RWPE2 (cell line): ENCODE results near the gene LTA.
"Not testable (repeated sequence)": the region's sequence is repeated elsewhere in the genome, so short reads cannot be mapped to it uniquely, and the experiment has no call there.

ENCODE experiments used
- ATAC-seq: fragments of 200-7000 bp; cut with Tn5 transposase; 3 replicates; pipeline ENCODE4 v1.9.1; 2021; ENCODE audit warnings: low read depth
- DNase-seq: peaks from one replicate; pipeline ENCODE4 v3.0.0-alpha.2; 2020; ENCODE audit warnings: low spot score
- H3K27ac ChIP-seq: fragments of 450-650 bp; 2 replicates; pipeline ENCODE4 v1.5.1; 2017; ENCODE audit warnings: mild to moderate bottlenecking; ENCODE audit not compliant: poor library complexity, severe bottlenecking
- H3K27me3 ChIP-seq: fragments of 250-450 bp; sonication (Bioruptor Pico); 2 replicates; pipeline ENCODE4 v1.5.1; 2021; ENCODE audit warnings: mild to moderate bottlenecking, moderate library complexity; ENCODE audit not compliant: insufficient read depth, poor library complexity, severe bottlenecking
- H3K36me3 ChIP-seq: fragments of 250-450 bp; sonication (Bioruptor Pico); 2 replicates; pipeline ENCODE4 v1.5.1; 2020; ENCODE audit warnings: low read depth, mild to moderate bottlenecking, moderate library complexity
- H3K4me1 ChIP-seq: fragments of 250-450 bp; sonication (Bioruptor Pico); 2 replicates; pipeline ENCODE4 v1.5.1; 2021; ENCODE audit warnings: mild to moderate bottlenecking, moderate library complexity; ENCODE audit not compliant: insufficient read depth, poor library complexity, severe bottlenecking
- H3K4me3 ChIP-seq: fragments of 250-450 bp; sonication (Bioruptor Pico); 2 replicates; pipeline ENCODE4 v1.5.1; 2021; ENCODE audit warnings: mild to moderate bottlenecking, moderate library complexity; ENCODE audit not compliant: severe bottlenecking
- H3K9me3 ChIP-seq: fragments of 250-450 bp; sonication (Bioruptor Pico); 2 replicates; pipeline ENCODE4 v1.5.1; 2021; ENCODE audit warnings: mild to moderate bottlenecking, moderate library complexity; ENCODE audit not compliant: severe bottlenecking
- CTCF ChIP-seq: fragments of 450-650 bp; IDR thresholded peaks from one replicate; pipeline ENCODE4 v1.5.1; 2017; ENCODE audit warnings: mild to moderate bottlenecking, moderate library complexity; ENCODE audit not compliant: poor library complexity, severe bottlenecking

The LTA gene

GRCh38 chr6:31548544-31548873, 23.6 kb upstream of the LTA start:
- peaks cover 51% of the 10 kb centered on the region for H3K36me3 ChIP-seq
- peak overlapping the region; percentile 43 for H3K4me3 ChIP-seq
- H3K9me3 ChIP-seq: no peaks in the 10 kb centered on the region
- H3K27ac ChIP-seq: peak overlapping the region; percentile 58
- ATAC-seq (no peak), DNase-seq (no peak)
- peaks cover 7% of the 10 kb centered on the region for H3K4me1 ChIP-seq
- TF ChIP-seq CTCF: no peak
- no peaks in the 10 kb centered on the region for H3K27me3 ChIP-seq

GRCh38 chr6:31551371-31551770, 20.7 kb upstream of the LTA start:
- H3K9me3 ChIP-seq, DNase-seq, H3K27me3 ChIP-seq, ATAC-seq, H3K4me1 ChIP-seq, H3K27ac ChIP-seq, H3K4me3 ChIP-seq: not testable (repeated sequence)
- TF ChIP-seq CTCF: peak; percentile 32
- H3K36me3 ChIP-seq: peaks cover 74% of the 10 kb centered on the region

- TF ChIP-seq CTCF: no peak
- Histone ChIP-seq H3K27me3 (no peaks in the 10 kb centered on the region), H3K36me3 (peaks cover 76% of the 10 kb centered on the region), H3K4me1 (peaks cover 19% of the 10 kb centered on the region), H3K4me3 (no peak overlapping the region), H3K9me3 (no peaks in the 10 kb centered on the region), H3K27ac (no peak overlapping the region)
- DNase-seq: no peak
- ATAC-seq: no peak
These were observed 15.8 kb upstream of the LTA start for GRCh38 chr6:31556307-31556706.

DNA sequence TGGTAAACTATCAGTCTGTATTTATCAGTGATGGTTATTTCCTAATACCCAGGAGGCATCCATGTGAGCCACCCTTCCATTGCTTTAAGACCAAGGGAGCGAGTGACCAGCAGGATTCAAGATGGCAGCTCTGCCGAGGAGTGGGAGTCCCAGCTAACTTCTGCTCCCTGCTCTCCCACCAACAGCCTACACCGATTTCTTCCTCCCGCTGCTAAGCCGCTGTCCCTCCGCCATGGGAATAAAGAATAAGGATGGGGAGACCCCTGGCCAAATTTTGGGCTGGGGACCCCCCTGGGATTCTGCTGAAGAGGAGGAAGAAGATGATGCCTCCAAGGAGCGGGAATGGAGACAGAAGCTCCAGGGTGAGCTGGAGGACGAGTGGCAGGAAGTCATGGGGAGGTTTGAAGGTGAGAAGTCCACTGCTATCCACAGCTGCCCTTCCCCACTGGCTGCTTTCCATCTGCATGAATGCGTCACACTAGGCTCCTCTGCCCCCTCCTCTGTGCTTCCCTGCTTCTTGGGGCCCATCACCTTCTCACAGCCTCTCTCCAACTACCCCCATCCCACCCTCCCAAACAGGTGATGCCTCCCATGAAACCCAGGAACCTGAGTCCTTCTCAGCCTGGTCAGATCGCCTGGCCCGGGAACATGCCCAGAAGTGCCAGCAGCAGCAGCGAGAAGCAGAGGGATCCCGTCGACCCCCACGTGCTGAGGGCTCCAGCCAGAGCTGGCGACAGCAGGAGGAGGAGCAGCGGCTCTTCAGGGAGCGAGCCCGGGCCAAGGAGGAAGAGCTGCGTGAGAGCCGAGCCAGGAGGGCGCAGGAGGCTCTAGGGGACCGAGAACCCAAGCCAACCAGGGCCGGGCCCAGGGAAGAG, 14.4 kb upstream of the LTA start:
- TF ChIP-seq CTCF: no peak

DNA sequence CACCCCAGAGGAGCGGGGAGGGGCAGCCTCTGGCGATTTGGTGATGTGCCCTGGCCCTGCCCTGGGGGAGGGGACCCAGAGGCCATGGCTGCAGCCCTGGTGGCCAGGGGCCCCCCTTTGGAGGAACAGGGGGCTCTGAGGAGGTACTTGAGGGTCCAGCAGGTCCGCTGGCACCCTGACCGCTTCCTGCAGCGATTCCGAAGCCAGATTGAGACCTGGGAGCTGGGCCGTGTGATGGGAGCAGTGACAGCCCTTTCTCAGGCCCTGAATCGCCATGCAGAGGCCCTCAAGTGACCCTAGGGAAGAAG, 13.8 kb upstream of the LTA start:
- no peak for TF ChIP-seq CTCF
- Histone ChIP-seq H3K27me3 (no peaks in the 10 kb centered on the region), H3K27ac (no peak overlapping the region), H3K4me3 (no peak overlapping the region), H3K4me1 (peaks cover 24% of the 10 kb centered on the region), H3K36me3 (peaks cover 60% of the 10 kb centered on the region), H3K9me3 (no peaks in the 10 kb centered on the region)
- ATAC-seq (no peak), DNase-seq (no peak)

More for the DNA sequence above, 14.4 kb upstream of the LTA start:
- Histone ChIP-seq H3K36me3 (peaks cover 65% of the 10 kb centered on the region), H3K9me3 (no peaks in the 10 kb centered on the region), H3K27me3 (no peaks in the 10 kb centered on the region), H3K4me1 (peaks cover 19% of the 10 kb centered on the region), H3K27ac (no peak overlapping the region), H3K4me3 (no peak overlapping the region)
- ATAC-seq: no peak
- no peak for DNase-seq
